ENCODE data around the gene C1QTNF7. TPM values are rescaled to one million over a fixed set of nuclear protein-coding genes. Genes with fewer than 3 reads are reported as not detected.

C1QTNF7 gene
- total RNA-seq, 1 experiment from 2014 or later = not detected

GRCh38 chr4:15493411-15493810 lies 65.6 kb downstream of the C1QTNF7 start:
- Histone ChIP-seq H3K9ac (ENCODE audit: low read length) (no peak overlapping the region), H3K4me3 (replicated peaks in 1 of 2; ENCODE audit: low read depth in 1 of 2, low read length in 2 of 2) (no peak overlapping the region), H2AFZ (ENCODE audit: low read depth, low read length, poor library complexity, severe bottlenecking) (no peak overlapping the region), H4K20me1 (ENCODE audit: insufficient read depth) (no peaks in the 10 kb centered on the region), H3K79me2 (ENCODE audit: insufficient read depth, low read length) (no peaks in the 10 kb centered on the region), H3K9me2 (ENCODE audit: insufficient read depth) (no peaks in the 10 kb centered on the region), H3K27ac (ENCODE audit: low read depth, low read length) (no peak overlapping the region), H3K4me2 (ENCODE audit: low read length) (no peak overlapping the region), H3K27me3 (ENCODE audit: insufficient read depth, low read length) (no peaks in the 10 kb centered on the region), H3K4me1 (ENCODE audit: control insufficient read depth in 1 of 2, insufficient read depth in 2 of 2, low read length in 2 of 2) (no peaks in the 10 kb centered on the region), H3K9me3 (ENCODE audit: control insufficient read depth in 1 of 2, insufficient read depth in 1 of 2, low read depth in 1 of 2, low read length in 2 of 2) (no peaks in the 10 kb centered on the region), H3K36me3 (ENCODE audit: control insufficient read depth in 1 of 2, insufficient read depth in 2 of 2, low read length in 2 of 2) (no peaks in the 10 kb centered on the region)
- RAD21 ChIA-PET (ENCODE audit: low non-redundant PET in 1 of 2, low total read pairs in 2 of 2, uncharacterized antibody in 2 of 2, unreplicated experiment in 2 of 2) = no interaction called here
- no TSS peak for BruUV-seq (replicated peaks)
- intact Hi-C loops (cut with micrococcal nuclease) = no loop called here
- TF ChIP-seq ATF3 (IDR thresholded peaks at IDR 0.05) = no peak
- DNase-seq (ENCODE audit: low read depth, low spot score) = no peak
- POLR2A ChIA-PET = no interaction called here
- ATAC-seq = no peak
- CTCF ChIA-PET = no interaction called here

- peaks cover 3% of the 10 kb centered on the region; the same call in 1 of the 2 replicates for H3K79me2 ChIP-seq (ENCODE audit: insufficient read depth, low read length)
- no peaks in the 10 kb centered on the region for H3K36me3 ChIP-seq (ENCODE audit: control insufficient read depth in 1 of 2, insufficient read depth in 2 of 2, low read length in 2 of 2)
- BruUV-seq (replicated peaks) = no TSS peak
- ChIA-PET POLR2A (no interaction called here), RAD21 (ENCODE audit: low non-redundant PET in 1 of 2, low total read pairs in 2 of 2, uncharacterized antibody in 2 of 2, unreplicated experiment in 2 of 2) (no interaction called here), CTCF (no interaction called here)
- no peak overlapping the region for H3K4me2 ChIP-seq (ENCODE audit: low read length)
- DNase-seq (ENCODE audit: low read depth, low spot score) = no peak
- intact Hi-C loops (cut with micrococcal nuclease) = no loop called here
- H2AFZ ChIP-seq (ENCODE audit: low read depth, low read length, poor library complexity, severe bottlenecking) = no peak overlapping the region
- no peaks in the 10 kb centered on the region for H3K9me2 ChIP-seq (ENCODE audit: insufficient read depth)
- no peak overlapping the region for H3K27ac ChIP-seq (ENCODE audit: low read depth, low read length)
- no peaks in the 10 kb centered on the region for H4K20me1 ChIP-seq (ENCODE audit: insufficient read depth)
- no peaks in the 10 kb centered on the region for H3K4me1 ChIP-seq (ENCODE audit: control insufficient read depth in 1 of 2, insufficient read depth in 2 of 2, low read length in 2 of 2)
- no peak for ATAC-seq
- H3K4me3 ChIP-seq (replicated peaks in 1 of 2; ENCODE audit: low read depth in 1 of 2, low read length in 2 of 2) = no peak overlapping the region
- H3K9me3 ChIP-seq (ENCODE audit: control insufficient read depth in 1 of 2, insufficient read depth in 1 of 2, low read depth in 1 of 2, low read length in 2 of 2) = no peaks in the 10 kb centered on the region
- no peaks in the 10 kb centered on the region for H3K27me3 ChIP-seq (ENCODE audit: insufficient read depth, low read length)
- TF ChIP-seq MAX (IDR thresholded peaks at IDR 0.05) (no peak), ZBTB33 (IDR thresholded peaks at IDR 0.05; ENCODE audit: extremely low read depth, insufficient replicate concordance, low read length) (no peak), SP1 (IDR thresholded peaks at IDR 0.05; ENCODE audit: low read depth) (no peak), EZH2 (IDR thresholded peaks at IDR 0.05) (no peak), POLR2A (IDR thresholded peaks at IDR 0.05; ENCODE audit: borderline replicate concordance, extremely low read depth, insufficient read depth, insufficient read length) (no peak), CTCF (IDR thresholded peaks at IDR 0.05 in 2 of 3, conservative IDR thresholded peaks at IDR 0.05 in 1 of 3; ENCODE audit: borderline replicate concordance in 1 of 3, insufficient read depth in 1 of 3, low read depth in 2 of 3, low read length in 2 of 3) (no peak), ZFX (IDR thresholded peaks at IDR 0.05) (no peak), ATF3 (IDR thresholded peaks at IDR 0.05) (no peak), YY1 (IDR thresholded peaks at IDR 0.05; ENCODE audit: extremely low read depth, insufficient replicate concordance, low read depth, low read length) (no peak), FOSL1 (IDR thresholded peaks at IDR 0.05; ENCODE audit: low read depth) (no peak), ZNF274 (IDR thresholded peaks at IDR 0.05; ENCODE audit: low read depth, low read length) (no peak), TCF7L2 (IDR thresholded peaks at IDR 0.05; ENCODE audit: borderline replicate concordance, extremely low read depth, insufficient read depth, insufficient read length) (no peak), RAD21 (IDR thresholded peaks at IDR 0.05; ENCODE audit: low read depth) (no peak), POLR2AphosphoS5 (IDR thresholded peaks at IDR 0.05; ENCODE audit: low read depth, low read length) (no peak), SRF (IDR thresholded peaks at IDR 0.05; ENCODE audit: low read depth) (no peak), CEBPB (IDR thresholded peaks at IDR 0.05; ENCODE audit: low read depth) (no peak), SIN3A (IDR thresholded peaks at IDR 0.05; ENCODE audit: low read depth) (no peak)
- H3K9ac ChIP-seq (ENCODE audit: low read length) = no peak overlapping the region
These were observed 67.8 kb downstream of the C1QTNF7 start for GRCh38 chr4:15495621-15496020.
